ENCODE data around the gene PDCL2. TPM values are rescaled to one million over a fixed set of nuclear protein-coding genes. Genes with fewer than 3 reads are reported as not detected.

PDCL2 gene
- total and polyA plus RNA-seq, 10 of the 15 experiments (the other 5 are each of a cell fraction or from before 2014, with no cell fraction given) = not detected

- TF ChIP-seq ZNF592 (IDR thresholded peaks at IDR 0.05) = no peak
Observed at GRCh38 chr4:55608591-55608990, 16.5 kb upstream of the PDCL2 start (continued).

GRCh38 chr4:55604996-55605395, 13.0 kb upstream of the PDCL2 start:
- no peak overlapping the region for H3K9ac ChIP-seq (ENCODE audit: control insufficient read depth, insufficient read depth, low read length)
- H3K79me2 ChIP-seq (ENCODE audit: control insufficient read depth, insufficient read depth, low read length) = no peaks in the 10 kb centered on the region
- ChIA-PET SMC1A (ENCODE audit: uncharacterized antibody, unreplicated experiment) (interaction anchor here (0.6 to 1.1 kb wide), 2 partner anchors 50 to 160 kb away, joined by 3 read pairs; no protein-coding TSS in a partner anchor), CTCF (interaction anchor here (1.1 kb wide), 1 partner anchor 61 kb away, joined by 5 read pairs; no protein-coding TSS in a partner anchor), RAD21 (ENCODE audit: unreplicated experiment) (no interaction called here), POLR2A (no interaction called here)
- H3K9me3 ChIP-seq (replicated peaks; ENCODE audit: control insufficient read depth, insufficient read depth, low read length) = no peaks in the 10 kb centered on the region
- DNase-seq (ENCODE audit: low read depth, low spot score) = no peak
- H2AFZ ChIP-seq (ENCODE audit: control insufficient read depth, low read depth, low read length) = no peak overlapping the region
- no TSS peak for BruUV-seq (replicated peaks)
- H3K4me3 ChIP-seq = no peak overlapping the region
- WGBS (ENCODE audit: insufficient coverage, insufficient replicate concordance, low lambda C conversion rate, missing lambda C conversion rate) = 36% methylated on average over 7 of the region's 7 CpGs
- H4K20me1 ChIP-seq (ENCODE audit: control insufficient read depth, insufficient read depth) = no peaks in the 10 kb centered on the region
- no peak for ATAC-seq
- TF ChIP-seq ZNF24 (IDR thresholded peaks at IDR 0.05) (no peak), NKRF (conservative IDR thresholded peaks at IDR 0.05) (no peak), MTA2 (IDR thresholded peaks at IDR 0.05; ENCODE audit: low read depth) (no peak), NFYB (IDR thresholded peaks at IDR 0.05; ENCODE audit: insufficient read depth, low read depth, low read length) (no peak), PBX3 (IDR thresholded peaks at IDR 0.05; ENCODE audit: insufficient replicate concordance, low read depth, low read length) (no peak)
- H3K27ac ChIP-seq (ENCODE audit: control insufficient read depth, insufficient read depth) = no peak overlapping the region
- H3K4me2 ChIP-seq (ENCODE audit: control insufficient read depth, insufficient read depth) = no peak overlapping the region
- intact Hi-C loops (cut with micrococcal nuclease; ENCODE audit: unreplicated experiment) = no loop called here
- in situ Hi-C loops (cut with MboI) = no loop called here
- FAIRE-seq = no peak
- H3K4me1 ChIP-seq (ENCODE audit: control insufficient read depth, insufficient read depth, low read length) = no peaks in the 10 kb centered on the region
- no peaks in the 10 kb centered on the region for H3K36me3 ChIP-seq (ENCODE audit: control insufficient read depth in 2 of 2, insufficient read depth in 2 of 2, low read length in 1 of 2)
- no peaks in the 10 kb centered on the region for H3K27me3 ChIP-seq (replicated peaks in 1 of 2; ENCODE audit: control insufficient read depth in 2 of 2, insufficient read depth in 2 of 2, low read length in 1 of 2)
